ENCODE measurements around the gene LAPTM5. TPM values are rescaled to one million over a fixed set of nuclear protein-coding genes. Genes with fewer than 3 reads are reported as not detected.

Gene LAPTM5
- total RNA-seq, 4 donors from 2014 or later, result 21.1 to 67.8 (median 43.1) TPM

DNA sequence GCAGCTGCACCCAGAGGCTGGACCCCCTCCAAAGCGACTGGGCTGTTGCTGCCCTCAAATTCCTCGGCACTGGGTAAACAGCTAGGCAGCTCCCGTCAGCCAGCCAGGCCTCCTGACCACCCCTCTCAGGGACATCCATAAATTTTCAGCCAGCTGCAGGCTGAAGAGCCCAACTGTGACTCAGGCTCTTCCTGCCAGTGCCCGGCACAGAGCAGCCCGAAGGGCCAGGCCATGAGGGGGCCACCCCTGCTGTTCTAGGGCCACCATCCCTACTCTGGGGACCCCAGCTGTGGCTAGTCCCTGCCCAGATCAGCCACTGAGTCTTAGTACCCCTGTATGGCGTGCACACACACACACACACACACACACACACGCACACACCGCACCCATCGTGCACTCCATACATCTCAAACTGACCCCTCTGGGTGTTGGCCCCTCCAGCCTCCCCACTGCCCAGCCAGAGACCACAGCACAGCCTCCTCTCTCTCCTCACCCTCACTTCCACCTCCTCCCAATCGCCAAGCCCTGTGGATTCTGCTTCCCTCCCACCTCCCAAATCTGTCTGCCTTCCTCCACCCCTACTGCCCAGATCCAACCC is 6.2 kb upstream of the LAPTM5 start:
- H3K27me3 ChIP-seq, result no peaks in the 10 kb centered on the region
- WGBS, 2 donors, result 69 to 82% methylated on average over 10 of the region's 10 CpGs
- H3K27ac ChIP-seq, result peak overlapping the region in 1 of 4 donors; percentile 15
- no peak for DNase-seq (ENCODE audit: low spot score in 2 of 2)
- peaks cover 0 to 36% (median 21%) of the 10 kb centered on the region in 4 donors for H3K4me1 ChIP-seq
- H3K4me3 ChIP-seq, result no peak overlapping the region
- TF ChIP-seq, protein P1, sequence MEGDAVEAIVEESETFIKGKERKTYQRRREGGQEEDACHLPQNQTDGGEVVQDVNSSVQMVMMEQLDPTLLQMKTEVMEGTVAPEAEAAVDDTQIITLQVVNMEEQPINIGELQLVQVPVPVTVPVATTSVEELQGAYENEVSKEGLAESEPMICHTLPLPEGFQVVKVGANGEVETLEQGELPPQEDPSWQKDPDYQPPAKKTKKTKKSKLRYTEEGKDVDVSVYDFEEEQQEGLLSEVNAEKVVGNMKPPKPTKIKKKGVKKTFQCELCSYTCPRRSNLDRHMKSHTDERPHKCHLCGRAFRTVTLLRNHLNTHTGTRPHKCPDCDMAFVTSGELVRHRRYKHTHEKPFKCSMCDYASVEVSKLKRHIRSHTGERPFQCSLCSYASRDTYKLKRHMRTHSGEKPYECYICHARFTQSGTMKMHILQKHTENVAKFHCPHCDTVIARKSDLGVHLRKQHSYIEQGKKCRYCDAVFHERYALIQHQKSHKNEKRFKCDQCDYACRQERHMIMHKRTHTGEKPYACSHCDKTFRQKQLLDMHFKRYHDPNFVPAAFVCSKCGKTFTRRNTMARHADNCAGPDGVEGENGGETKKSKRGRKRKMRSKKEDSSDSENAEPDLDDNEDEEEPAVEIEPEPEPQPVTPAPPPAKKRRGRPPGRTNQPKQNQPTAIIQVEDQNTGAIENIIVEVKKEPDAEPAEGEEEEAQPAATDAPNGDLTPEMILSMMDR (IDR thresholded peaks at IDR 0.05), result no peak
- TF ChIP-seq EP300 (IDR thresholded peaks at IDR 0.05) (no peak), POLR2A (IDR thresholded peaks at IDR 0.05) (no peak)
- H3K9me3 ChIP-seq, result no peaks in the 10 kb centered on the region
- no peaks in the 10 kb centered on the region for H3K36me3 ChIP-seq

DNA sequence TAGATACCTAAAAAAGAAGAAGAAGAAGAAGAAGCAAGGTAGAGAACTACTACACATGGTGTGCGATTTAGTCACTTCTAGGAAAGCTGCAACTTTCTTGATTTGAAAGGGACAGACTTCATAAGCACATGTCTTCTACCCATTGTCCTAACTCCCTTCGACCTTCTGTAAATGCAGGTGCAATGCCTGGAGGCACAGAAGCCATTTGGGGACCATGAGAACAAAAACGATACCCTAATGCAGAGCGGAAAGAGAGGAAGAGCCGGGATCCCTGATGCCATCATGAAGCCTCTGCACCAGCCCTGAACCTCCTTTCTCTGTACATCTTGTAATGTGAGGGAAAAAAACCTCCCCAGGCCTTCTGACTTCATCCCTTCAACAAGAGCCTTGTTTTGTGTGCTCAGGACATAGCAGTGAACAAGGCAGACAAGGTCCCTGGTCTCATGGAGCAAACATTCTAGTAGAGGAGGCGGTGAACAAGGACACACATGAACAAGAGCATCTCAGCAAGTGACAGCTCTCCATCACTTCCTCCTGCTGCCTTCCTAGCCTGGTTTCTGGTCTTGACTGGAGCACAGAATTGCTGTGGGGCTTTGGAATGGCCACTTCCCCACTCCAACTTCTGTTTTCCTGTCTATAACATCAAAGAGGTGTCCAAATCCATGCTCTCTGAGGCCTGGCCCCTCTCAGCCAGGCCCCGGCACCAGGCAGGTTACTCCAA is 5.5 kb upstream of the LAPTM5 start:
- DNase-seq (ENCODE audit: low spot score in 2 of 2), result no peak
- H3K27me3 ChIP-seq, result no peaks in the 10 kb centered on the region
- WGBS, 2 donors, result 86 to 91% methylated on average over 7 of the region's 7 CpGs
- TF ChIP-seq, protein P1 (IDR thresholded peaks at IDR 0.05), result no peak
- TF ChIP-seq EP300 (IDR thresholded peaks at IDR 0.05), result no peak
- no peak for TF ChIP-seq POLR2A (IDR thresholded peaks at IDR 0.05)
- peaks cover 0 to 37% (median 23%) of the 10 kb centered on the region in 4 donors for H3K4me1 ChIP-seq
- no peaks in the 10 kb centered on the region for H3K36me3 ChIP-seq
- H3K27ac ChIP-seq, result peak overlapping the region in 1 of 4 donors; percentile 15
- H3K4me3 ChIP-seq, result no peak overlapping the region
- H3K9me3 ChIP-seq, result no peaks in the 10 kb centered on the region

DNA sequence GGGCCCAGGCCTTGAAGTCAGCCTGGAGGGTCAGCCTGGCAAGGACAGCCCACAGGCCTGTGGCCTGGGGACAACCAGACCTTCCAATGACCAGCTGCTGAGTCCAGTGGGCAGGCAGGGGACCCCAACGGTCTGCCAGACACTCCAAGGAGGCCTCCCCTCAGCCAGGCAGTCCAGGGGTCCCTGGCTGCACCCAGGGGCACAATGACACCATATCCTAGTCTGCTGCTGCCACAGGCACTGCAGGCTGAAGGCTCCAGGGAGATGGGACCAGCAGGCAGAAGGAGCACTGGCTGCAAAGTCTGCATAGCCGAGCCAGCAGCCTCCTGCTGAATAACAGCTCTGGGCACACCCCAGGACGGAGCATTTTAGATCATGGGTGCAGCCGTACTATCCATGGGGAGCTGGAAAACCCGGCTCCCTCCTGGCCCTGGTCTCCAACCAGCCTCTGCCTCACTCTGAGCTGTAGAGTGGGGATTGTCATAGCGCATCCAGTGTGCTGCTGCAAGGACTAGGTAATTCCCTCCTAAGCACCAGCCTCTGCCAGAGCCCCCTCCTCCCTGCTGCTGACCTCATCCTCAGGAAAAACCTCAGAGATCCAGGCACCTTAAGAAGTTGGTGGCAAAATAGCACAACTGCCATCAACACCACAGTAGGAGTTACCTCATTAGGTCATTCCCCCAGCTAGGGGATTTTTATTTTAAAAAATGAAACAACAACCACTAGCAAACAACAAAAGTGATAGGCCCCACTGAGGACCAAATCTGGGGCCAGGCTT is 4.8 kb upstream of the LAPTM5 start:
- no peaks in the 10 kb centered on the region for H3K27me3 ChIP-seq
- no peak overlapping the region for H3K4me3 ChIP-seq
- 79 to 92% methylated on average over 5 of the region's 6 CpGs for WGBS, 2 donors
- H3K27ac ChIP-seq, result no peak overlapping the region
- TF ChIP-seq EP300 (IDR thresholded peaks at IDR 0.05) (no peak), POLR2A (IDR thresholded peaks at IDR 0.05) (no peak)
- TF ChIP-seq, protein P1 (IDR thresholded peaks at IDR 0.05), result no peak
- DNase-seq (ENCODE audit: low spot score in 2 of 2), result no peak
- H3K4me1 ChIP-seq, result peaks cover 0 to 44% (median 29%) of the 10 kb centered on the region in 4 donors
- H3K9me3 ChIP-seq, result no peaks in the 10 kb centered on the region
- no peaks in the 10 kb centered on the region for H3K36me3 ChIP-seq

DNA sequence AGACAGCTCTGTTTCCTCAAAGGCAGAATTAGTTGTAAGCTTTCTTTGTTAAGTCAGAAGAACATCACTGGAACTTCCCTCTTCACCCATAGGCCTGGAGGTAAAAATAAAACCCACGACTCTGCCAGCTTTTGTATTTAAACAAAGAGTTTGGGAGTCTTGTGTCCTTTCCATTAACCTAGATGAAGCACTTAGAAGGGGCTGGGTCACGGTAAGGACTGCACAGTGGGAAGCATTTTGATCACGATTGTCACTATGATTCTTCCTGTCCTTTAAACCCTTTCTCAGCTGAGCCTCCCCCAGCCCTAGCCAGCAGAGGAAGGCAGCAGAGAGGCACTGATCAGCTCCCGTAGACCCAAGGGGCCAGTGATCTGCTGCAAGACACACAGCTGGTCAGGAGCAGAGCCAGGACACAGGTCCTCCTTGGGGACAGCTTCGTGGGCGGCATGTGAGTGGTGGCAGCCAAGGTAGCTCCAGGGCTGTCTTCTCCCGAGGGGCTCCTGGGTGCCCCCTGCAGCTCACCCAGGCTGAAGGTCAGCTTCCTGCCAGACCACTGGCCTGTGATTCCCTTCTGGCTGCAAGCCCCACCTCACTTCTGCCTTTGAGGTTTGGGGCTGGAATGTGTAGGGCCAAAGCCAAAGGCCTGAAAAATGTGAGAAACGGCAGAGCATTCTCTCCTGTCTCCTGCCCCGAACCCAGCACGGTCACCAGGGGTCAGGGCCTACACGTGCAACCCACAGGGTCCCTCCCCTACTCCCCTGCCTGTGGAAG is 4.0 kb upstream of the LAPTM5 start:
- peak overlapping the region in 3 of 4 donors; percentile 11 to 36 (median 30) for H3K27ac ChIP-seq
- H3K4me1 ChIP-seq, result peaks cover 0 to 52% (median 32%) of the 10 kb centered on the region in 4 donors
- no peak for DNase-seq (ENCODE audit: low spot score in 2 of 2)
- no peaks in the 10 kb centered on the region for H3K27me3 ChIP-seq
- no peak overlapping the region for H3K4me3 ChIP-seq
- 38 to 48% methylated on average over 9 to 10 of the region's 11 CpGs for WGBS, 2 donors
- H3K36me3 ChIP-seq, result no peaks in the 10 kb centered on the region
- TF ChIP-seq POLR2A (IDR thresholded peaks at IDR 0.05) (no peak), EP300 (IDR thresholded peaks at IDR 0.05) (no peak)
- TF ChIP-seq, protein P1 (IDR thresholded peaks at IDR 0.05), result no peak
- no peaks in the 10 kb centered on the region for H3K9me3 ChIP-seq
